Endodermal cell (in vitro differentiated cells): Measurements from ENCODE around the gene DEFB126. TPM values are rescaled to one million over a fixed set of nuclear protein-coding genes. Genes with fewer than 3 reads are reported as not detected.

Source experiments
- DNase-seq: peaks from one replicate; pipeline ENCODE4 v3.0.0-alpha.2; 2017
- H3K27ac ChIP-seq: 2 replicates; pipeline ENCODE4 v1.5.1; 2013; ENCODE audit warnings: mild to moderate bottlenecking, low read depth, low read length, moderate library complexity
- H3K27me3 ChIP-seq: 2 replicates; pipeline ENCODE4 v1.6.1; 2013; ENCODE audit warnings: mild to moderate bottlenecking, low read length, moderate library complexity; ENCODE audit not compliant: insufficient read depth, control insufficient read depth, poor library complexity, severe bottlenecking
- H3K36me3 ChIP-seq: 2 replicates; pipeline ENCODE4 v1.7.0; 2013; ENCODE audit warnings: mild to moderate bottlenecking, low read length, moderate library complexity; ENCODE audit not compliant: control insufficient read depth, insufficient read depth
- H3K4me1 ChIP-seq: one replicate; pipeline ENCODE4 v1.7.0; 2013; ENCODE audit warnings: low read length; ENCODE audit not compliant: control insufficient read depth, insufficient read depth
- H3K4me3 ChIP-seq: 2 replicates; pipeline ENCODE4 v1.5.1; 2013; ENCODE audit warnings: mild to moderate bottlenecking, low read length, moderate library complexity
- H3K9ac ChIP-seq: 2 replicates; pipeline ENCODE4 v1.6.1; 2013; ENCODE audit warnings: mild to moderate bottlenecking, low read length, moderate library complexity; ENCODE audit not compliant: poor library complexity, severe bottlenecking; ENCODE audit errors: extremely low read depth
- H3K9me3 ChIP-seq: 2 replicates; pipeline ENCODE4 v1.6.1; 2013; ENCODE audit warnings: mild to moderate bottlenecking, low read length, moderate library complexity; ENCODE audit not compliant: control insufficient read depth
- H3K27ac Mint-ChIP-seq: 2 replicates; pipeline ENCODE4 v1.8.0; 2020; ENCODE audit warnings: mixed read lengths
- H3K27me3 Mint-ChIP-seq: 2 replicates; pipeline ENCODE4 v1.8.0; 2021; ENCODE audit warnings: mild to moderate bottlenecking, mixed read lengths; ENCODE audit not compliant: insufficient read depth
- H3K36me3 Mint-ChIP-seq: 2 replicates; pipeline ENCODE4 v1.8.0; 2020; ENCODE audit warnings: low read depth, mixed read lengths
- H3K4me1 Mint-ChIP-seq: 2 replicates; pipeline ENCODE4 v1.8.0; 2020; ENCODE audit warnings: mixed read lengths
- H3K4me3 Mint-ChIP-seq: 2 replicates; pipeline ENCODE4 v1.8.0; 2020; ENCODE audit warnings: mild to moderate bottlenecking, moderate library complexity, mixed read lengths
- H3K9me3 Mint-ChIP-seq: 2 replicates; pipeline ENCODE4 v1.8.0; 2020; ENCODE audit warnings: mild to moderate bottlenecking, mixed read lengths
- CTCF ChIP-seq: fragments of 200-600 bp; sonication (generic); conservative IDR thresholded peaks from 2 replicates; pipeline ENCODE4 v1.5.0; 2021; ENCODE audit warnings: antibody characterized with exemption, mild to moderate bottlenecking
- WGBS, 2 experiments: methylation state at CpG; one replicate each; pipeline versions ENCODE4 v1.1.5 to v1.1.7; 2013; ENCODE audit warnings: missing lambda C conversion rate in 2 of 2, mixed read lengths in 1 of 2; ENCODE audit not compliant: insufficient coverage in 1 of 2, insufficient read length in 1 of 2; 5-methylcytosine and 5-hydroxymethylcytosine counted together
- total RNA-seq, 2 donors: library from RNA; stranded (reverse); fragmentation: NEBNext Ultra II Directional in 1 of 2; extraction: Animal tissue kit (Norgen Biotek cat#: 25700) in 1 of 2; gene quantifications; 2 replicates in 1 of 2; 3 replicates in 1 of 2; pipeline ENCODE4 v1.2.1, GENCODE V29; 2021

The DEFB126 gene
- total RNA-seq, 2 donors from 2014 or later = not detected

- peak; percentile 50 for DNase-seq
- no peaks in the 10 kb centered on the region for H3K27me3 Mint-ChIP-seq
- no peak overlapping the region for H3K4me3 ChIP-seq
- whole genome bisulfite sequencing, 2 experiments = 79% methylated on average over 2 of the region's 2 CpGs; no CpG with 5 or more reads in 1 of the 2 experiments
- no peaks in the 10 kb centered on the region for H3K9me3 Mint-ChIP-seq
- no peak overlapping the region for H3K4me3 Mint-ChIP-seq
- H3K27ac Mint-ChIP-seq = peak overlapping the region; percentile 26
- H3K36me3 ChIP-seq = no peaks in the 10 kb centered on the region
- H3K9me3 ChIP-seq = no peaks in the 10 kb centered on the region
- H3K27me3 ChIP-seq = no peaks in the 10 kb centered on the region
- no peak for TF ChIP-seq CTCF
- no peaks in the 10 kb centered on the region for H3K4me1 ChIP-seq
- H3K9ac ChIP-seq = no peak overlapping the region
- H3K36me3 Mint-ChIP-seq = no peaks in the 10 kb centered on the region
- H3K4me1 Mint-ChIP-seq = peaks cover 9% of the 10 kb centered on the region
- no peak overlapping the region for H3K27ac ChIP-seq
These were observed 3.5 kb downstream of the DEFB126 start for GRCh38 chr20:145877-146276.

- Histone ChIP-seq H3K9me3 (no peaks in the 10 kb centered on the region), H3K36me3 (no peaks in the 10 kb centered on the region), H3K9ac (no peak overlapping the region), H3K4me1 (no peaks in the 10 kb centered on the region), H3K4me3 (no peak overlapping the region), H3K27ac (no peak overlapping the region), H3K27me3 (no peaks in the 10 kb centered on the region)
- H3K36me3 Mint-ChIP-seq = no peaks in the 10 kb centered on the region
- DNase-seq = no peak
- no peaks in the 10 kb centered on the region for H3K4me1 Mint-ChIP-seq
- H3K4me3 Mint-ChIP-seq = no peak overlapping the region
- H3K27ac Mint-ChIP-seq = no peak overlapping the region
- no peak for TF ChIP-seq CTCF
- no peaks in the 10 kb centered on the region for H3K9me3 Mint-ChIP-seq
- WGBS, 2 experiments = no CpG with 5 or more reads among the region's 1 CpG
- H3K27me3 Mint-ChIP-seq = no peaks in the 10 kb centered on the region
These were observed 9.7 kb downstream of the DEFB126 start for GRCh38 chr20:152131-152530.

DNA sequence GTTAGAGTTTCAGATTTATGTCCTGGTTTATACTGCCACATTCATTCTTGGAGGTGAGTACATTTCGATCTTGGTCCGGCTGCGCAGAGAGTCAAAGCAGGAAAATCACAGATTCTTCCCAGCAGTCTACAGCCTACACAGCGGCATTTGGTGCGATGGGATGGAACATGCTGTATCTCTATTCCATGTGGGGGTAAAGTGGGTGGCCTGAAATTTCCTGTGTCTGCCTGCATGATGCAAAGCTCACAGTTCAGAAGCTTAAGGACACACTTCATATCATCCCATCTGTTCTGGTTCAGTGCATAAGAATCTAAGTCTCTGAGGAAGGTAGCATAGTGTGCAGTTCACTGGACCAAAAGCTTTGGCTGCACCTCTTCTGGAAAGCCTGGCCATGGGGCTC, 14.8 kb downstream of the DEFB126 start, which contains the start of gene DEFB127:
DEFB127 (plus strand) TSS at position 301 of the 400 bp plus-strand sequence; CDS start at position 392, 91 bp downstream.
- Mint-ChIP-seq H3K4me1 (no peaks in the 10 kb centered on the region), H3K27me3 (peaks cover 3% of the 10 kb centered on the region), H3K9me3 (peaks cover 3% of the 10 kb centered on the region), H3K4me3 (no peak within 1 kb of the TSS), H3K36me3 (no peaks in the 10 kb centered on the region), H3K27ac (no peak within 1 kb of the TSS)
- no peaks in the 10 kb centered on the region for H3K9me3 ChIP-seq
- DNase-seq = no peak
- H3K27me3 ChIP-seq = no peaks in the 10 kb centered on the region
- H3K36me3 ChIP-seq = no peaks in the 10 kb centered on the region
- H3K27ac ChIP-seq = no peak within 1 kb of the TSS
- H3K4me3 ChIP-seq = no peak within 1 kb of the TSS
- H3K4me1 ChIP-seq = no peaks in the 10 kb centered on the region
- no peak for TF ChIP-seq CTCF
- H3K9ac ChIP-seq = no peak within 1 kb of the TSS
- WGBS, 2 experiments = 93 to 94% methylated on average over 3 to 5 of the region's 5 CpGs
